GM21723 (cell line): ENCODE measurements around the gene NISCH.
A peak's percentile ranks its signal among the peaks of the same experiment; 100 is the strongest.

Experiments used
- ATAC-seq: cut with Tn5 transposase; IDR thresholded peaks from one replicate; pipeline ENCODE4 v1.9.1; 2021; ENCODE audit warnings: mild to moderate bottlenecking, moderate library complexity; ENCODE audit not compliant: unreplicated experiment

The NISCH gene

GRCh38 chr3:52535411-52536111 is 80.2 kb downstream of the NISCH start:
- ATAC-seq, result no peak

- ATAC-seq, result no peak
These were observed 80.6 kb downstream of the NISCH start for GRCh38 chr3:52536112-52536368.

- peak; percentile 84 for ATAC-seq
These were observed 81.2 kb downstream of the NISCH start, which contains the start of gene UQCC5 for GRCh38 chr3:52536369-52537164. UQCC5 (plus strand) TSS chr3:52536605; CDS start chr3:52536756, 151 bp downstream.

- no peak for ATAC-seq
These were observed 81.8 kb downstream of the NISCH start for GRCh38 chr3:52537165-52537620.

GRCh38 chr3:52537726-52538421 is 82.5 kb downstream of the NISCH start:
- no peak for ATAC-seq

GRCh38 chr3:52539010-52539653 is 83.7 kb downstream of the NISCH start:
- ATAC-seq, result no peak

- no peak for ATAC-seq
These were observed 85.6 kb downstream of the NISCH start for GRCh38 chr3:52541050-52541449.
